HG02840 (cell line): ENCODE results near the gene HCN3.

Source experiments
- ATAC-seq: cut with Tn5 transposase; IDR thresholded peaks from one replicate; pipeline ENCODE4 v1.9.1; 2021; ENCODE audit warnings: mild to moderate bottlenecking, moderate library complexity, moderate number of reproducible peaks; ENCODE audit not compliant: unreplicated experiment, low FRiP score

The HCN3 gene

GRCh38 chr1:155307247-155307740, 30.0 kb downstream of the HCN3 start:
- no peak for ATAC-seq

GRCh38 chr1:155308493-155309422, 31.5 kb downstream of the HCN3 start, which contains the start of gene FDPS:
FDPS (plus strand) TSS chr1:155308866; CDS start chr1:155309790, 924 bp downstream.
- ATAC-seq: peak; percentile 94

- ATAC-seq: no peak
Measured at GRCh38 chr1:155309423-155310021, 32.3 kb downstream of the HCN3 start.

GRCh38 chr1:155313261-155313660, 36.0 kb downstream of the HCN3 start:
- no peak for ATAC-seq

GRCh38 chr1:155316922-155317321, 39.7 kb downstream of the HCN3 start:
- ATAC-seq: no peak

GRCh38 chr1:155318082-155318481, 40.8 kb downstream of the HCN3 start:
- ATAC-seq: no peak

- ATAC-seq: no peak
Measured at GRCh38 chr1:155319536-155319935, 42.3 kb downstream of the HCN3 start.

GRCh38 chr1:155320252-155320651, 43.0 kb downstream of the HCN3 start:
- no peak for ATAC-seq

GRCh38 chr1:155320661-155321617, 43.7 kb downstream of the HCN3 start, which contains the start of gene RUSC1:
RUSC1 (plus strand) TSS chr1:155320894; CDS start chr1:155321774, 880 bp downstream.
- no peak for ATAC-seq

- ATAC-seq: no peak
Measured at GRCh38 chr1:155321639-155322503, 44.6 kb downstream of the HCN3 start.

- ATAC-seq: no peak
Measured at GRCh38 chr1:155322571-155322952, 45.3 kb downstream of the HCN3 start.

GRCh38 chr1:155322953-155323728, 45.9 kb downstream of the HCN3 start:
- ATAC-seq: peak; percentile 40

GRCh38 chr1:155323729-155324036, 46.4 kb downstream of the HCN3 start:
- peak; percentile 42 for ATAC-seq

- ATAC-seq: peak; percentile 57
Measured at GRCh38 chr1:155324037-155324716, 46.9 kb downstream of the HCN3 start.

- no peak for ATAC-seq
Measured at GRCh38 chr1:155324717-155325602, 47.7 kb downstream of the HCN3 start.

- no peak for ATAC-seq
Measured at GRCh38 chr1:155325603-155325893, 48.3 kb downstream of the HCN3 start.

GRCh38 chr1:155326020-155326526, 48.8 kb downstream of the HCN3 start:
- no peak for ATAC-seq
